GM19035 (cell line): ENCODE measurements around the gene NRG3.
"Not testable (repeated sequence)": the region's sequence is repeated elsewhere in the genome, so short reads cannot be mapped to it uniquely, and the experiment has no call there.

Experiments
- ATAC-seq: cut with Tn5 transposase; IDR thresholded peaks from one replicate; pipeline ENCODE4 v1.9.1; 2021; ENCODE audit not compliant: unreplicated experiment

NRG3 gene

DNA sequence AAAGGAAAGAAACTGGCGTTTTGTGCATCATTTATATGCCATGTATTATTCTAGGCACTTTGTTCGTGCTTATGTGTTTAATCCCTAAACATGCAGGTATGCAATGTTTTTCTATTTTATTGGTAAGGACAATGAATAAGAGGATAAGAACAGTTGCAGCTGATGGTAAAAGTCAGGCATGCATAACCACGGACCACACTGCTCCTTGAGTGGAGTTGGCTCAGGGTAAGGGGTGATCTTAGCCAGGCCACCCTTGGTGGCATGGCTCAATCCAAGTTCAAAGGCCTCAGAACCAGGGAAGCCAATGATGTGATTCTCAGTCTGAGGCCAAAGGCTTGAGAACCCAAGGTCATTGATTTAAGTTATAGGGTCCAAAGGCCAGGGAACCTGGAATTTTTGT, 1068.1 kb downstream of the NRG3 start:
- no peak for ATAC-seq

GRCh38 chr10:82949816-82950575, 1075.0 kb downstream of the NRG3 start:
- no peak for ATAC-seq

DNA sequence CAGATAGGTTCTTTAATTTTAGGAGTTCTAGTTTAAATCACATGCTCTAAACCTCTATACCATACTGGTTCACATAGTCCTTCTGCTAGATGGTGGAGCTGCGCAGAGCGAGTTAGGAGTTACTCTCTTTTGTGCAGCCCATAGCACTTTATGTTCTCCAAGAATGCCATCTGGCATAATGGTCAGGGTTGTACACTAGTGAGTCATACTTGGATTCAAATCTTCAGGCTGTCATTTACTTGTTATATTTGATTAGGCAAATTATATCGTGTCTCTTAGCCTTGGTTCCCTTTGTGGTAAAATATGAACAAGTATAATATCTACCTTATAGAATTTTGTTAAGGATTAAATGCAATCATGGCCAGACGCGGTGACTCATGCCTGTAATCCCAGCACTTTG, 1078.3 kb downstream of the NRG3 start:
- no peak for ATAC-seq

- no peak for ATAC-seq
Observed at GRCh38 chr10:82953909-82954308, 1078.9 kb downstream of the NRG3 start.

DNA sequence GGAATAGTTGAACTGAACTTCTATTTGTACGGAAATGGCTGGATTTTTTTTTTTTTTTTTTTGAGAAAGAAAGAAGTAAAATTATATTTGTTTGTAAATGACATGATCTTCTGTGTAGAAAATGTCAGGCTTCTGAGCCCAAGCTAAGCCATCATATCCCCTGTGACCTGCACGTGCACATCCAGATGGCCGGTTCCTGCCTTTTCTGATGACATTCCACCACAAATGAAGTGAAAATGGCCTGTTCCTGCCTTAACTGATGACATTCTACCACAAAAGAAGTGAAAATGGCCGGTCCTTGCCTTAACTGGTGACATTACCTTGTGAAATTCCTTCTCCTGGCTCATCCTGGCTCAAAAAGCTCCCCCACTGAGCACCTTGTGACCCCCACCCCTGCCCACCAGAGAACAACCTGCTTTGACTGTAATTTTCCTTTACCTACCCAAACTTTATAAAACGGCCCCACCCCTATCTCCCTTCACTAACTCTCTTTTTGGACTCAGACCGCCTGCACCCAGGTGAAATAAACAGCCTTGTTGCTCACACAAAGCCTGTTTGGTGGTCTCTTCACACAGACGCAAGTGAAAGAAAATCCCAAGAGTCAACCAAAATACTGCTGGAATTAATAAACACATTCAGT, 1085.5 kb downstream of the NRG3 start:
- not testable (repeated sequence) for ATAC-seq

DNA sequence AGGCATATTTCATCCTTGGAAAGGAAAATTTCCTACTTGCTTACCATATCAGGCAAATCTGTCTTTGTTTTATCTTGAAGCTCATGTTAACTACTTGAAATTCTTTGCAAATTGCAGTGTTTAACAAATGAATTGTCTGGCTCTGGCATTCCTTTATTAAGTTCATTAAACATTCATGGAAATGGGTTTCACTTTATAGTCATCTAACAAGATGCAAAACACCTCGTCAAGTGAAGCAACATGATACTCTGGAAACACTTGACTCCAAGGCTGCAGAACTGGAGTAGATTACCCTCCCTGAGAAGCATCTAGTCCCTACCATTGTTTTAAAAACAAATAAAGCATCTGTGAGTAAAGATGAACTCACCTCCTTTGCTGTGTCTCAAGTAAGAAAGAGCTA, 1086.9 kb downstream of the NRG3 start:
- ATAC-seq: no peak

- ATAC-seq: no peak
Observed at GRCh38 chr10:82966130-82966529, 1091.1 kb downstream of the NRG3 start.

DNA sequence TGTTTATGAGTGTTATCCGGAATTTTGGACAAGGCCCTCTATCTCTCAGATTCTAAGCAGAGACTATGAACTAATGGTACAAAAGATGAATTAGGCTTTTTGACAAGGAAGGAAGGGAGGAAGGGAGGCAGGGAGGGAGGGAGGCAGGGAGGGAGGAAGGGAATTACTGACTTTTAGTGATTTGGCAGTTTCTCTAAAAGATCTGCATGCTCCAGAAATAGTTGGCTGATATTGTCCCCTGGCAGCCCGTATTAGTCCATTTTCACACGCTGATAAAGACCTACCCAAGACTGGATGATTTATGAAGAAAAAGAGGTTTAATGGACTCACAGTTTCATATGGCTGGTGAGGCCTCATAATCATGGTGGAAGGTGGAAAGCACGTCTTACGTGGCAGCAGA, 1093.5 kb downstream of the NRG3 start:
- no peak for ATAC-seq

DNA sequence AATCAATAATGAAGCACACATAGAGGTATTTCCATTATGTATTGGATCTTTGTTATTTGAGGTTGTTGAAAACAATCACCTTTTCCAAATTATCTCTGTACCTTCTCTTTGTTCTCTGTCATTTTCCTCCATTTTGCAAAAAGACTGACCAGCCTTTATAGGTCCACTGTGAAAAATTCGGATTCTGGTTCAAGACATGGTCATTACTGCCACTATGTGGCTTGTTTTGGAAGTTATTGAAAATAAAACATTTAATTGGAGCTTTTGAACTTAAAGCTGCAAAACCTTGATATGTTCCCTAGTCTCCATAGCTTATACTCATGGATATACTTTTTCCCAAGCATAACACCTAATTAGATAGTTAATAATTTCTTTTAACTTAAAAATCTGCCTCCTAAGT, 1094.4 kb downstream of the NRG3 start:
- ATAC-seq: no peak

DNA sequence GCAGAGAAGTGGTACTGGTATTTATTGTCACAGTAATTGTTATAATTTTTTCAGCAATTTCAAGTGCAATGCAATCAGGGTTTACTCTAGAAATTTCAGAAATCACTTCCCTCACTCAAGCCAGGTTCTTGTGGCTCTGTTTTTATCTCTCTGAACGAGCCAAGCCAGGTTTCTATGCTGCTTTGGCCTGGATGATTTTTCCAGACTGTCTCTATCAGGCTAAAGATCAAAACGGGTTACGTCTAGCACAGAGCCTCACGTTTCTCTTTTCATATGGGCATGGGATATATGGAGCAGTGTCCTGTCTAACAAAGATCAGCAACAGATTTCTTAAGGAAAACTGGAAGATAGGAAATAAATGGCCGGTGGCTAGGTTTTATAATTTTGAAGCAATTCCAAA, 1105.3 kb downstream of the NRG3 start:
- no peak for ATAC-seq

GRCh38 chr10:82981137-82981723, 1106.2 kb downstream of the NRG3 start:
- no peak for ATAC-seq

GRCh38 chr10:82982110-82982608, 1107.2 kb downstream of the NRG3 start:
- ATAC-seq: no peak

DNA sequence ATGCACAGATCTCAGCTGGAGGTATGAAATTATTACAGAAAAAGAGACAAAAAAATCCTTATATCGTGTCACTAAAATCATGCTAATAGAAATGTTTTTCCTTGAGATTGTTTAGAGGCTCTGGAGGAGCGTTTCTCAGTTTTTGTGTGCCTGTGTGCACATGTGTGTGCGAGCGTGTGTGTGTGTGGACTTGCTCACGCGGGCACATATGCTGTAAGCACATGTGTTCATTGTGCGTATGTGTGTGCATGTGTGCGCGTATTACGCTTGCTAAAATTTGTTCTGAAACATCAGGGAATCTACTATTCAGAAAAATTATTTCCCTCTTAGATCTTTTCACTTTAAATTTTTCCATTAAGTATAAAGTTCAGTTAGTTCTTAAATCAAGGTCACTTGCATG, 1111.2 kb downstream of the NRG3 start:
- no peak for ATAC-seq

DNA sequence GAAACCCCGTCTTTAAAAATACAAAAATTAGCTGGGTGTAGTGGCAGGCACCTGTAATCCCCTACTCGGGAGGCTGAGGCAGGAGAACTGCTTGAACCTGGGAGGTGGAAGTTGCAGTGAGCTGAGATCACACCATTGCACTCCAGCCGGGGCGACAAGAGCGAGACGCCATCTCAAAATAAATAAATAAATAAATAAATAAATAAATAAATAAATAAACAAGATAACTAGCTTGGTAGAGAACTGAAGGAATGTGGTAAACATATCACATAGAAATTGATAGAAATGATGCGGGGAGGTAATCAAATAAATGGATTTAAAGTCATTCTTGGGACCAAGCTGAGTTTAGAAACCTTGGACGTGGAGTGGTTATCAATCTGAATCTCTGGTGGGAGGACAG, 1131.5 kb downstream of the NRG3 start:
- not testable (repeated sequence) for ATAC-seq

DNA sequence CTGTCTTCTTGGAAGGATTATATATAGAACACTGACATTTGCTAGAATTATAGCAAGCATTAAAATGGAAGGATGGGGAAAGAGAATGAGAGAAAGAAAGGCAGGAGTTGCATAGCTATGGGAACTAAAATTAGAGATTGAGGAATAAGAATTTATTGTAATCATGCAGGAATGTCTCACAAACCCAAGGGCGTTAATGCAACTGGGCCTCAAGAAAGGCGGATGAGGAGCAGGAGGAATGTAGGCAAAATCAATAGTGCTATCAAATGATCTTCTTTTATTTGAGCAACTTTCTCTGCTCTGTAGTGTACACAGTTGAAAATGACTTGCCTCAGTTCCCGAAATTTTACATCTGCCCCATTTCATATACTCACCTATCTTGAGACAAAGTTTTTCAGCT, 1132.5 kb downstream of the NRG3 start:
- no peak for ATAC-seq

DNA sequence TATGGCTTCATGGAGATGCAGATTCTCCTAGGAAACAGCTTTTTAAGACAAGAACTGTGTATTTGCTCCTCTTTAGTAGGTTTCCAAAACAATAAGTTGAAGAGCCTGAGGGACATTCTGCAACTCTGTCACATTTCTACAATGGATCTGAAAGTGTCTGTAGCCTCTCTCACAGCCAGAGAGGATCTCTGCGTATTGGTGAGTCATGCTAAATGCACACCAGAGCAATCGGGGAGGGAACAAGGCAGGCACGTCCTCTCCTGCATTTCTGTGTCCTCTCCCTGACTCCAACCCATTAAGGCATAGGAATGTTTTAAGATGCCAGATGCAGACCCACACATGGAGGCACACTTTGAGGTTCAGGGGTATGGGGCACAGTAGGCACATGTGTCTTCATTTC, 1137.9 kb downstream of the NRG3 start:
- no peak for ATAC-seq

DNA sequence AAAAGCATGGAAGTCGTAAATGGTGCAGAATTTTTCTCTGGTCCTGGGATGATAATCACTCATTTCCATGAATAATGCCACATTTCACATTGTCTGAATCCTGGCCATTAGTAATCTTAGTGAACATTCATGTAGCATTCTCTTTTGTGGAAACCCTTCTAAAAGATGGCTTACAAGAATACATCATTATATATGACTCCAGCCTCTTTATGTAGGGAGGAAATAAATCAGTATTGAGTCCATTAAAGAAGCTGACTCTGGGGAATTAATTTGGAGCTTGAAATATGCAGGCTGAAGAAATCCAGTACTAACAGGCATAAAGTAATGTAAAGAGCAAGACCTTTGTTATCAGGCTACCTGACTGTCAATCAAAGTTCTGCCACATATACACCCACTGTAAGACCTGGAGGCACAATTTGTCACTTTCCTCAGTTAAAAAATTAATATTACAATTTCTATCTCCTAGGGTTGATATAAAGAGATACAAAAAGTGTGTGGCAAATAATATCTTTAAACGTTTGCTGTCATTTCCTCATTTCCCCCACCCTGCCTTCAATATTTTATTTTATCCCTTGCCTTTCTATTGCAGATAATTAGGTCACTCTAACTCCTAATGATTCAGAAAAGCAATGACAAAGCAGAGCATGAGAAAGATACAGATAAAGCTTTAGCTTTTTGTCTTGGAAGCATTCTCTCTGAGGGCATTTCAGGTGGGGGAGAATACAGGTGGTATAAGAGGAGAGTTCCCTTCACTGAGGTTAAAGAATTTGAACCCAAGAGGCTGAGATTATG, 1142.3 kb downstream of the NRG3 start:
- no peak for ATAC-seq

DNA sequence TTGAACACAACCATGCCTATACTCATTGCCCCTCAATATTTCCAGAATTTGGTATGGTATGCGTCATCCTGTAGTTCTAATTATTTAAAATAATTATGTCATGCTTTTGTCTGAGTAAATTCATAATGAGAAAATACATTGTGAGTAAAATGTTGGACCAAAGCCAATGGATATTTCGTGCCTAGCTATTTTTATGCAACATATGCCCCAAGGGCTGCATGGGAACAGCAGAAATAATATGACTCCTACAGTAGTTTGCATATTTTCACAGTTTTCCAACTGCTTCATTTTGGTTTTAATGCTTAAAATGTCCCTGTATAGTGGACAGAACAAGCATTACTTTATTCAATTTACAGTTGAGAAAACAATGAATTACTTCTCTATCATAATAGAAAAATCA, 1148.7 kb downstream of the NRG3 start:
- no peak for ATAC-seq
